H9 (cell line): ENCODE results near the gene ICAM4. TPM values are rescaled to one million over a fixed set of nuclear protein-coding genes. Genes with fewer than 3 reads are reported as not detected.

Source experiments
- DNase-seq: peaks from one replicate; pipeline ENCODE4 v3.0.0-alpha.2; 2017
- H2AFZ ChIP-seq: one replicate; pipeline ENCODE4 v1.6.1; 2013; ENCODE audit warnings: mild to moderate bottlenecking, low read length, control low read depth, moderate library complexity
- H2AK5ac ChIP-seq: 2 replicates; pipeline ENCODE4 v1.6.1; 2013; ENCODE audit warnings: low read length, control low read depth, mixed read lengths; ENCODE audit not compliant: insufficient read length
- H2BK120ac ChIP-seq: one replicate; pipeline ENCODE4 v1.6.1; 2013; ENCODE audit warnings: low read depth, mild to moderate bottlenecking, low read length, control low read depth, inconsistent platforms; ENCODE audit not compliant: poor library complexity, severe bottlenecking
- H2BK12ac ChIP-seq: 2 replicates; pipeline ENCODE4 v1.6.1; 2013; ENCODE audit warnings: low read length, control low read depth, mixed read lengths, low read depth; ENCODE audit not compliant: insufficient read length
- H2BK15ac ChIP-seq: 2 replicates; pipeline ENCODE4 v1.6.1; 2013; ENCODE audit warnings: low read depth, low read length, control low read depth
- H2BK20ac ChIP-seq: one replicate; pipeline ENCODE4 v1.6.1; 2013; ENCODE audit warnings: low read depth, mild to moderate bottlenecking, low read length, control low read depth, inconsistent platforms; ENCODE audit not compliant: poor library complexity, severe bottlenecking
- H2BK5ac ChIP-seq: 2 replicates; pipeline ENCODE4 v1.6.1; 2013; ENCODE audit warnings: low read length, control low read depth, mixed read lengths; ENCODE audit not compliant: insufficient read length
- H3K14ac ChIP-seq: 2 replicates; pipeline ENCODE4 v1.6.1; 2013; ENCODE audit warnings: low read length, control low read depth; ENCODE audit not compliant: insufficient read depth
- H3K18ac ChIP-seq: 2 replicates; pipeline ENCODE4 v1.6.1; 2013; ENCODE audit warnings: low read depth, mild to moderate bottlenecking, mixed read lengths, low read length, control low read depth; ENCODE audit not compliant: insufficient read length
- H3K23ac ChIP-seq: 2 replicates; pipeline ENCODE4 v1.6.1; 2013; ENCODE audit warnings: low read length, control low read depth, mixed read lengths, low read depth; ENCODE audit not compliant: insufficient read length
- H3K23me2 ChIP-seq: 2 replicates; pipeline ENCODE4 v1.6.1; 2013; ENCODE audit warnings: low read depth, mild to moderate bottlenecking, mixed read lengths, low read length, control low read depth; ENCODE audit not compliant: insufficient read length, poor library complexity, severe bottlenecking
- H3K27ac ChIP-seq: 2 replicates; pipeline ENCODE4 v1.5.1; 2013; ENCODE audit warnings: low read length, control low read depth, mixed read lengths, low read depth; ENCODE audit not compliant: insufficient read length
- H3K27me3 ChIP-seq: 2 replicates; pipeline ENCODE4 v1.6.1; 2013; ENCODE audit warnings: low read length, control low read depth, inconsistent platforms; ENCODE audit not compliant: insufficient read depth
- H3K4ac ChIP-seq: 2 replicates; pipeline ENCODE4 v1.6.1; 2013; ENCODE audit warnings: low read depth, mild to moderate bottlenecking, control low read depth, inconsistent platforms, low read length, moderate library complexity
- H3K4me1 ChIP-seq: 2 replicates; pipeline ENCODE4 v1.6.1; 2013; ENCODE audit warnings: low read length, control low read depth, inconsistent platforms; ENCODE audit not compliant: insufficient read depth
- H3K4me2 ChIP-seq: 2 replicates; pipeline ENCODE4 v1.6.1; 2013; ENCODE audit warnings: low read length, control low read depth, mixed read lengths; ENCODE audit not compliant: insufficient read length, insufficient read depth
- H3K56ac ChIP-seq: 2 replicates; pipeline ENCODE4 v1.6.1; 2013; ENCODE audit warnings: low read depth, mild to moderate bottlenecking, mixed read lengths, low read length, control low read depth; ENCODE audit not compliant: insufficient read length
- H3K79me1 ChIP-seq: 2 replicates; pipeline ENCODE4 v1.6.1; 2013; ENCODE audit warnings: low read depth, mild to moderate bottlenecking, moderate library complexity, low read length, control low read depth, inconsistent platforms; ENCODE audit not compliant: insufficient read depth, poor library complexity, severe bottlenecking
- H3K79me2 ChIP-seq: 2 replicates; pipeline ENCODE4 v1.6.1; 2013; ENCODE audit warnings: low read length, control low read depth, inconsistent platforms; ENCODE audit not compliant: insufficient read depth
- H3K9ac ChIP-seq: 2 replicates; pipeline ENCODE4 v1.6.1; 2013; ENCODE audit warnings: low read length, control low read depth, mixed read lengths; ENCODE audit not compliant: insufficient read length; ENCODE audit errors: extremely low read depth
- H3K9me3 ChIP-seq: one replicate; pipeline ENCODE4 v1.6.1; 2013; ENCODE audit warnings: low read depth, low read length, inconsistent platforms; ENCODE audit not compliant: control insufficient read depth
- H3T11ph ChIP-seq: one replicate; pipeline ENCODE4 v1.6.1; 2013; ENCODE audit warnings: mild to moderate bottlenecking, low read length, control low read depth, inconsistent platforms
- H4K20me1 ChIP-seq: one replicate; pipeline ENCODE4 v1.6.1; 2013; ENCODE audit not compliant: control insufficient read depth, insufficient read length, insufficient read depth
- H4K5ac ChIP-seq: 2 replicates; pipeline ENCODE4 v1.6.1; 2013; ENCODE audit warnings: low read depth, mild to moderate bottlenecking, mixed read lengths, low read length, control low read depth; ENCODE audit not compliant: insufficient read length
- H4K8ac ChIP-seq: replicated peaks from 2 replicates; pipeline ENCODE4 v1.6.1; 2013; ENCODE audit warnings: low read length, control low read depth, mixed read lengths, low read depth; ENCODE audit not compliant: insufficient read length
- H4K91ac ChIP-seq: 2 replicates; pipeline ENCODE4 v1.6.1; 2013; ENCODE audit warnings: low read depth, mild to moderate bottlenecking, moderate library complexity, mixed read lengths, low read length, control low read depth; ENCODE audit not compliant: insufficient read length
- H3K27ac Mint-ChIP-seq, 3 experiments: 2 replicates in 2 of 3; 3 replicates in 1 of 3; pipeline ENCODE4 v1.8.0; 2020 to 2021; ENCODE audit warnings: mixed read lengths in 3 of 3, mild to moderate bottlenecking in 1 of 3, moderate library complexity in 1 of 3
- H3K27me3 Mint-ChIP-seq: 2 replicates; pipeline ENCODE4 v1.8.0; 2021; ENCODE audit warnings: low read depth, mild to moderate bottlenecking, moderate library complexity, mixed read lengths
- H3K36me3 Mint-ChIP-seq, 3 experiments: 2 replicates in 2 of 3; 3 replicates in 1 of 3; pipeline ENCODE4 v1.8.0; 2020 to 2021; ENCODE audit warnings: low read depth in 3 of 3, mixed read lengths in 3 of 3; ENCODE audit not compliant: insufficient read depth in 1 of 3
- H3K4me1 Mint-ChIP-seq, 2 experiments: 2 replicates each; pipeline ENCODE4 v1.8.0; 2020; ENCODE audit warnings: mixed read lengths in 2 of 2
- H3K4me3 Mint-ChIP-seq, 2 experiments: 2 replicates in 1 of 2; 3 replicates in 1 of 2; pipeline ENCODE4 v1.8.0; 2020 to 2021; ENCODE audit warnings: mild to moderate bottlenecking in 2 of 2, mixed read lengths in 2 of 2, moderate library complexity in 1 of 2
- H3K9me3 Mint-ChIP-seq, 2 experiments: 2 replicates in 1 of 2; 3 replicates in 1 of 2; pipeline ENCODE4 v1.8.0; 2020; ENCODE audit warnings: mild to moderate bottlenecking in 2 of 2, mixed read lengths in 2 of 2, moderate library complexity in 1 of 2
- WGBS: extraction: QIAGEN DNeasy Blood & Tissue Kit; methylation state at CpG from one replicate; pipeline ENCODE4 v1.1.7; 2013; ENCODE audit warnings: missing lambda C conversion rate, low lambda C conversion rate, mixed read lengths; ENCODE audit not compliant: insufficient read length; ENCODE audit errors: extremely low coverage; 5-methylcytosine and 5-hydroxymethylcytosine counted together
- total RNA-seq: library from RNA; stranded (reverse); gene quantifications from 2 replicates; pipeline ENCODE4 v1.2.1, GENCODE V29; 2021
- TF ChIP-seq, protein P1 (sequence below): fragments of 200-600 bp; sonication (generic); conservative IDR thresholded peaks from 3 replicates; pipeline ENCODE4 v1.8.0; 2021; ENCODE audit warnings: antibody characterized with exemption, mild to moderate bottlenecking

The ICAM4 gene
- total RNA-seq, 1 experiment from 2014 or later = 1.1 TPM

DNA sequence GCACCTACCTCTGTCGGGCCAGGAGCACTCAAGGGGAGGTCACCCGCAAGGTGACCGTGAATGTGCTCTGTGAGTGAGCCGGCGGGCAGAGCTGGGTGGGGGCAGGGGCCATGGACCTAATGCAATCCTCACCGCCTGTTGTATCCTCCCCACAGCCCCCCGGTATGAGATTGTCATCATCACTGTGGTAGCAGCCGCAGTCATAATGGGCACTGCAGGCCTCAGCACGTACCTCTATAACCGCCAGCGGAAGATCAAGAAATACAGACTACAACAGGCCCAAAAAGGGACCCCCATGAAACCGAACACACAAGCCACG lies 1.8 kb upstream of the ICAM4 start:
- Histone ChIP-seq H3K4me1 (no peaks in the 10 kb centered on the region), H2BK12ac (no peak overlapping the region), H2BK120ac (no peak overlapping the region), H3K56ac (no peak overlapping the region), H3K4me2 (no peak overlapping the region), H3K9me3 (no peaks in the 10 kb centered on the region), H2BK15ac (no peak overlapping the region), H3K79me2 (no peaks in the 10 kb centered on the region), H2BK5ac (no peak overlapping the region), H4K8ac (no peak overlapping the region), H4K5ac (no peak overlapping the region), H2AK5ac (no peak overlapping the region), H3K79me1 (no peaks in the 10 kb centered on the region), H4K20me1 (no peaks in the 10 kb centered on the region), H3K4ac (no peak overlapping the region), H3K9ac (no peak overlapping the region), H3K23me2 (peaks cover 16% of the 10 kb centered on the region), H3K27ac (no peak overlapping the region), H3K14ac (no peak overlapping the region), H2BK20ac (no peak overlapping the region), H4K91ac (no peak overlapping the region), H3K27me3 (peaks cover 10% of the 10 kb centered on the region; the same call in 1 of the 2 replicates), H2AFZ (no peak overlapping the region), H3K23ac (no peak overlapping the region), H3K18ac (no peak overlapping the region), H3T11ph (no peak overlapping the region)
- DNase-seq = no peak
- H3K27me3 Mint-ChIP-seq = peaks cover 49% of the 10 kb centered on the region
- no peak overlapping the region for H3K27ac Mint-ChIP-seq
- H3K4me3 Mint-ChIP-seq = no peak overlapping the region
- H3K9me3 Mint-ChIP-seq = peaks cover 0 to 3% of the 10 kb centered on the region in 2 experiments; a peak in 2 of 5 replicates
- H3K36me3 Mint-ChIP-seq = peaks cover 0 to 7% (median 0%) of the 10 kb centered on the region in 3 experiments; a peak in 3 of 7 replicates
- peaks cover 5 to 24% of the 10 kb centered on the region in 2 experiments; a peak in 3 of 4 replicates for H3K4me1 Mint-ChIP-seq
- TF ChIP-seq, protein P1, sequence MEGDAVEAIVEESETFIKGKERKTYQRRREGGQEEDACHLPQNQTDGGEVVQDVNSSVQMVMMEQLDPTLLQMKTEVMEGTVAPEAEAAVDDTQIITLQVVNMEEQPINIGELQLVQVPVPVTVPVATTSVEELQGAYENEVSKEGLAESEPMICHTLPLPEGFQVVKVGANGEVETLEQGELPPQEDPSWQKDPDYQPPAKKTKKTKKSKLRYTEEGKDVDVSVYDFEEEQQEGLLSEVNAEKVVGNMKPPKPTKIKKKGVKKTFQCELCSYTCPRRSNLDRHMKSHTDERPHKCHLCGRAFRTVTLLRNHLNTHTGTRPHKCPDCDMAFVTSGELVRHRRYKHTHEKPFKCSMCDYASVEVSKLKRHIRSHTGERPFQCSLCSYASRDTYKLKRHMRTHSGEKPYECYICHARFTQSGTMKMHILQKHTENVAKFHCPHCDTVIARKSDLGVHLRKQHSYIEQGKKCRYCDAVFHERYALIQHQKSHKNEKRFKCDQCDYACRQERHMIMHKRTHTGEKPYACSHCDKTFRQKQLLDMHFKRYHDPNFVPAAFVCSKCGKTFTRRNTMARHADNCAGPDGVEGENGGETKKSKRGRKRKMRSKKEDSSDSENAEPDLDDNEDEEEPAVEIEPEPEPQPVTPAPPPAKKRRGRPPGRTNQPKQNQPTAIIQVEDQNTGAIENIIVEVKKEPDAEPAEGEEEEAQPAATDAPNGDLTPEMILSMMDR = no peak
- no CpG with 5 or more reads among the region's 13 CpGs for WGBS
